ENCODE data around the gene ESR1.
"Not testable (repeated sequence)": the region's sequence is repeated elsewhere in the genome, so short reads cannot be mapped to it uniquely, and the experiment has no call there.

DNA sequence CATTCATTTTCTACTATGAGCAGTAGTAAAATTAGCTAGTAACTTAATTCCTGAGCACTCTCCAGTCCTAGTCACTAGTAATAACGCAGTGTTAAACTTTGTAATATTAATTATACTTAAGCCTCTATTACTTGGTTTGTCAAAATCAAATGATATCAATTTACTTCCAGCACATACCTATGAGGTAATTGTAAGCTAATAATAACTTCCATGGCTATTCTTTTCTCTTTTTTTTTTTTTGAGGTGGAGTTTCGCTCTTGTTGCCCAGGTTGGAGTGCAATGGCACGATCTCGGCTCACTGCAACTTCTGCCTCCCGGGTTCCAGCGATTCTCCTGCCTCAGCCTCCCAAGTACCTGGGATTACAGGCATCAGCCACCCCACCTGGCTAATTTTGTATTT lies 219.3 kb downstream of the ESR1 start:
- TF ChIP-seq, protein P1, sequence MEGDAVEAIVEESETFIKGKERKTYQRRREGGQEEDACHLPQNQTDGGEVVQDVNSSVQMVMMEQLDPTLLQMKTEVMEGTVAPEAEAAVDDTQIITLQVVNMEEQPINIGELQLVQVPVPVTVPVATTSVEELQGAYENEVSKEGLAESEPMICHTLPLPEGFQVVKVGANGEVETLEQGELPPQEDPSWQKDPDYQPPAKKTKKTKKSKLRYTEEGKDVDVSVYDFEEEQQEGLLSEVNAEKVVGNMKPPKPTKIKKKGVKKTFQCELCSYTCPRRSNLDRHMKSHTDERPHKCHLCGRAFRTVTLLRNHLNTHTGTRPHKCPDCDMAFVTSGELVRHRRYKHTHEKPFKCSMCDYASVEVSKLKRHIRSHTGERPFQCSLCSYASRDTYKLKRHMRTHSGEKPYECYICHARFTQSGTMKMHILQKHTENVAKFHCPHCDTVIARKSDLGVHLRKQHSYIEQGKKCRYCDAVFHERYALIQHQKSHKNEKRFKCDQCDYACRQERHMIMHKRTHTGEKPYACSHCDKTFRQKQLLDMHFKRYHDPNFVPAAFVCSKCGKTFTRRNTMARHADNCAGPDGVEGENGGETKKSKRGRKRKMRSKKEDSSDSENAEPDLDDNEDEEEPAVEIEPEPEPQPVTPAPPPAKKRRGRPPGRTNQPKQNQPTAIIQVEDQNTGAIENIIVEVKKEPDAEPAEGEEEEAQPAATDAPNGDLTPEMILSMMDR (IDR thresholded peaks at IDR 0.05), result not testable (repeated sequence)
- not testable (repeated sequence) for TF ChIP-seq POLR2A (IDR thresholded peaks at IDR 0.05)

Measured in suprapubic skin (tissue), 3 donors.